Ovary (tissue), 3 donors: ENCODE results near the gene KCNG2.

ENCODE experiments used
- CTCF ChIP-seq, 3 donors: fragments of 450-650 bp in 2 of 3; fragments of 200-600 bp in 1 of 3; IDR thresholded peaks; one replicate each; pipeline versions ENCODE4 v1.5.1 to v1.8.0; 2016 to 2022; ENCODE audit warnings: antibody characterized with exemption in 3 of 3, mild to moderate bottlenecking in 1 of 3
- POLR2A ChIP-seq: fragments of 450-650 bp; IDR thresholded peaks from one replicate; pipeline ENCODE4 v1.6.1; 2017; ENCODE audit warnings: antibody characterized with exemption, mild to moderate bottlenecking, moderate library complexity
- donor health status: DM: no; HTN: no; CAD: no.

DNA sequence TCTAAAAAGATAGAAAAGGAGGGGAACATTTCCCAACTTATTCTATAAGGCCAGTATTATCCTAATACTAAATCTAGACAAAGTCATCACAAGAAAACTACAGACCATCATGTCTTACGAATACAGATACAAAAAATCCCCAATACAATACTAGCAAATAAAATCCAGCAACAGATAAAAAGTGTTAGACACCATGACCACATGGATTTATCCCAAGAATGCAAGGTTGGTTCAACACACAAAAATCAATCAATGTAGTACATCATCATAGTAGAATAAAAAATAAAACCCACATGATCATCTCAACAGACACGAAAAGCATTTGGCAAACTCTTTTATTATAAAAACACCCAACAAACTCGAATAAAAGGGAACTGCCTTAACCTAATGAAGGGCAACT lies 135.2 kb downstream of the KCNG2 start:
- no peak for TF ChIP-seq CTCF (IDR thresholded peaks at IDR 0.05)
- no peak for TF ChIP-seq POLR2A
